Activated B cell treated with CpG ODN at 0.5 μM for 24 hours (primary cell): ENCODE measurements around the gene EDA. TPM values are rescaled to one million over a fixed set of nuclear protein-coding genes. Genes with fewer than 3 reads are reported as not detected.

ENCODE experiments used
- ATAC-seq: fragments of 200-7000 bp; cut with Tn5 transposase; one replicate; pipeline ENCODE4 v1.10.0; 2021; ENCODE audit warnings: low read depth, mild to moderate bottlenecking, moderate library complexity
- CTCF ChIA-PET: fragments of 350-600 bp; sonication (Branson Sonifier 250); formaldehyde crosslinking; loops from one replicate; lab custom pipeline; 2021; ENCODE audit warnings: antibody characterized with exemption; lab: Charles Lee
- POLR2A ChIA-PET: fragments of 350-600 bp; sonication (Branson Sonifier 250); formaldehyde crosslinking; loops from one replicate; lab custom pipeline; 2021; ENCODE audit warnings: antibody characterized with exemption; lab: Charles Lee
- DNase-seq: peaks from one replicate; pipeline ENCODE4 v3.0.0; 2022
- H3K27ac Mint-ChIP-seq: one replicate; pipeline ENCODE4 v1.8.0; 2020; ENCODE audit warnings: mixed read lengths
- H3K27me3 Mint-ChIP-seq: one replicate; pipeline ENCODE4 v1.8.0; 2021; ENCODE audit warnings: mixed read lengths
- H3K36me3 Mint-ChIP-seq: one replicate; pipeline ENCODE4 v1.8.0; 2021; ENCODE audit warnings: low read depth, mixed read lengths
- H3K4me1 Mint-ChIP-seq: one replicate; pipeline ENCODE4 v1.8.0; 2021; ENCODE audit warnings: mixed read lengths
- H3K4me3 Mint-ChIP-seq: one replicate; pipeline ENCODE4 v1.8.0; 2020; ENCODE audit warnings: mild to moderate bottlenecking, mixed read lengths
- H3K9me3 Mint-ChIP-seq: one replicate; pipeline ENCODE4 v1.8.0; 2020; ENCODE audit warnings: mixed read lengths
- CTCF ChIP-seq: fragments of 200-600 bp; IDR thresholded peaks from one replicate; pipeline ENCODE4 v1.8.0; 2022; ENCODE audit warnings: antibody characterized with exemption, mild to moderate bottlenecking
- intact Hi-C: fragments of 100-400 bp; cut with micrococcal nuclease; formaldehyde crosslinking; loops from one replicate; pipeline ENCODE4 v1.15.1; 2024
- total RNA-seq: library from RNA; stranded (reverse); gene quantifications from 2 replicates; pipeline ENCODE4 v1.2.3, GENCODE V29; 2022

The EDA gene
- not detected in 2 replicates for total RNA-seq

DNA sequence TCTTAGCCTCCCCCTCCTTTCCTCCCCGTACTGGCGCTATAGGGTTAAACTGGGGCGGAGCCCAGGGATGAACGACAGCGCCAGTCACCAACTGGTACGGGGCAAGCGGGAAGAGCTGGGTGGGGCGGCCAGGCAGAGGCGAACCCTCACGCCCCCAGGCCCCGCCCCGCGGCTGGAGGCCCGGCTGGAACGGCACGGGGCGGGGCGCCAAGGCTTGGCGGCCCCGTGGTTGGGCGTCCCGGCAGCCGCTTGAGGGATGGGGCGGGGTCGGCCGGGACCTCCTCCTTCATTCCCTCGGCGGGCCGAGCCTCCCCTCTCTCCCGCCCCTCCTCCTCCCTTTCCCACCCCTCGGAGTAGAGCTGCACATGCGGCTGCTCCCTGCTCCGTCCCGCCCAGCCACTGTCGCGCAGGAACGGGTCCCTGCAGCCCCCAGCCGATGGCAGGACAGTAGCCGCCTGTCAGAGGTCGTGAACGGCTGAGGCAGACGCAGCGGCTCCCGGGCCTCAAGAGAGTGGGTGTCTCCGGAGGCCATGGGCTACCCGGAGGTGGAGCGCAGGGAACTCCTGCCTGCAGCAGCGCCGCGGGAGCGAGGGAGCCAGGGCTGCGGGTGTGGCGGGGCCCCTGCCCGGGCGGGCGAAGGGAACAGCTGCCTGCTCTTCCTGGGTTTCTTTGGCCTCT is at the start of gene EDA:
EDA (plus strand) TSS at position 335 of the 678 bp plus-strand sequence.
- H3K4me3 Mint-ChIP-seq: peak within 1 kb of the TSS; percentile 77
- no peak within 1 kb of the TSS for H3K27ac Mint-ChIP-seq
- ChIA-PET POLR2A (no interaction called here), CTCF (no interaction called here)
- intact Hi-C loops: no loop called here
- peak; percentile 15 for DNase-seq
- no peaks in the 10 kb centered on the region for H3K36me3 Mint-ChIP-seq
- ATAC-seq: peak; percentile 97
- no peak for TF ChIP-seq CTCF
- H3K9me3 Mint-ChIP-seq: no peaks in the 10 kb centered on the region
- peaks cover 12% of the 10 kb centered on the region for H3K27me3 Mint-ChIP-seq
- peaks cover 9% of the 10 kb centered on the region for H3K4me1 Mint-ChIP-seq

DNA sequence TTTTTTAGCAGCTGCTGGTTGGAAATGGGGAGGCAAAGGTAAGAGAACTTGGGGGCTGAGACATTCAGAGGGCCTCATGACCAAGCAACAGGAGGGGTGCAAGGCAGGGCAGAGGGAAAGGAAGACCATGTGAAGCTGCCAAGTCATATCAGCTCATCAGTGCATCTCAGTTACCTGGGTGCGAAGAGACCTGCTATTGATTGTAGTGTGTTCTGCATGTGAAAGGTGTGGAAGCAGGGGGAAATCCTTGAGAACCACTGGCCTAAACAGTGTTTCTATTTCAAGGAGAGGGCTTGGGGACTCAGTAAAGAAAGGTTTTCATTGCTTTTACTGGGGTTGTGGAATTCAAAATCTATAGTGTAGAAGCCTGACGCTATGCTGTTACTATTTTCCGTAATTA is 47.1 kb upstream of the EDA start:
- no peaks in the 10 kb centered on the region for H3K4me1 Mint-ChIP-seq
- TF ChIP-seq CTCF: no peak
- intact Hi-C loops: no loop called here
- no peak overlapping the region for H3K27ac Mint-ChIP-seq
- no peak overlapping the region for H3K4me3 Mint-ChIP-seq
- POLR2A ChIA-PET: no interaction called here
- no peaks in the 10 kb centered on the region for H3K27me3 Mint-ChIP-seq
- CTCF ChIA-PET: no interaction called here
- DNase-seq (no peak), ATAC-seq (no peak)
- H3K36me3 Mint-ChIP-seq: no peaks in the 10 kb centered on the region
- no peaks in the 10 kb centered on the region for H3K9me3 Mint-ChIP-seq

GRCh38 chrX:69597399-69597798 is 18.5 kb upstream of the EDA start:
- CTCF ChIA-PET: interaction anchor here (0.6 kb wide), 1 partner anchor 1102 kb away, joined by 3 read pairs; no protein-coding TSS in a partner anchor
- intact Hi-C loops: no loop called here
- no peak overlapping the region for H3K4me3 Mint-ChIP-seq
- TF ChIP-seq CTCF: no peak
- H3K9me3 Mint-ChIP-seq: no peaks in the 10 kb centered on the region
- ATAC-seq (no peak), DNase-seq (no peak)
- H3K36me3 Mint-ChIP-seq: no peaks in the 10 kb centered on the region
- H3K27me3 Mint-ChIP-seq: no peaks in the 10 kb centered on the region
- H3K4me1 Mint-ChIP-seq: no peaks in the 10 kb centered on the region
- POLR2A ChIA-PET: no interaction called here
- H3K27ac Mint-ChIP-seq: no peak overlapping the region

GRCh38 chrX:69600182-69600581 is 15.7 kb upstream of the EDA start:
- Mint-ChIP-seq H3K27ac (no peak overlapping the region), H3K4me3 (no peak overlapping the region), H3K36me3 (no peaks in the 10 kb centered on the region), H3K9me3 (no peaks in the 10 kb centered on the region), H3K27me3 (no peaks in the 10 kb centered on the region), H3K4me1 (no peaks in the 10 kb centered on the region)
- ChIA-PET CTCF (no interaction called here), POLR2A (no interaction called here)
- intact Hi-C loops: no loop called here
- no peak for DNase-seq
- no peak for ATAC-seq
- no peak for TF ChIP-seq CTCF

- ChIA-PET CTCF (no interaction called here), POLR2A (no interaction called here)
- no peak for TF ChIP-seq CTCF
- no peak for DNase-seq
- intact Hi-C loops: no loop called here
- H3K4me3 Mint-ChIP-seq: no peak overlapping the region
- H3K9me3 Mint-ChIP-seq: no peaks in the 10 kb centered on the region
- no peak overlapping the region for H3K27ac Mint-ChIP-seq
- H3K36me3 Mint-ChIP-seq: no peaks in the 10 kb centered on the region
- no peaks in the 10 kb centered on the region for H3K27me3 Mint-ChIP-seq
- ATAC-seq: no peak
- H3K4me1 Mint-ChIP-seq: no peaks in the 10 kb centered on the region
Measured at GRCh38 chrX:69603566-69604194, 12.2 kb upstream of the EDA start.
